Activated CD8-positive, alpha-beta memory T cell treated with anti-CD3 and anti-CD28 coated beads for 4 hours (primary cell): ENCODE results near the gene NUDT2.
"Not testable (repeated sequence)": the region's sequence is repeated elsewhere in the genome, so short reads cannot be mapped to it uniquely, and the experiment has no call there.

Experiments used
- DNase-seq, 2 donors: peaks; one replicate each; pipeline ENCODE4 v3.0.0-alpha.2; 2020; ENCODE audit warnings: low read depth in 2 of 2

NUDT2 gene

DNA sequence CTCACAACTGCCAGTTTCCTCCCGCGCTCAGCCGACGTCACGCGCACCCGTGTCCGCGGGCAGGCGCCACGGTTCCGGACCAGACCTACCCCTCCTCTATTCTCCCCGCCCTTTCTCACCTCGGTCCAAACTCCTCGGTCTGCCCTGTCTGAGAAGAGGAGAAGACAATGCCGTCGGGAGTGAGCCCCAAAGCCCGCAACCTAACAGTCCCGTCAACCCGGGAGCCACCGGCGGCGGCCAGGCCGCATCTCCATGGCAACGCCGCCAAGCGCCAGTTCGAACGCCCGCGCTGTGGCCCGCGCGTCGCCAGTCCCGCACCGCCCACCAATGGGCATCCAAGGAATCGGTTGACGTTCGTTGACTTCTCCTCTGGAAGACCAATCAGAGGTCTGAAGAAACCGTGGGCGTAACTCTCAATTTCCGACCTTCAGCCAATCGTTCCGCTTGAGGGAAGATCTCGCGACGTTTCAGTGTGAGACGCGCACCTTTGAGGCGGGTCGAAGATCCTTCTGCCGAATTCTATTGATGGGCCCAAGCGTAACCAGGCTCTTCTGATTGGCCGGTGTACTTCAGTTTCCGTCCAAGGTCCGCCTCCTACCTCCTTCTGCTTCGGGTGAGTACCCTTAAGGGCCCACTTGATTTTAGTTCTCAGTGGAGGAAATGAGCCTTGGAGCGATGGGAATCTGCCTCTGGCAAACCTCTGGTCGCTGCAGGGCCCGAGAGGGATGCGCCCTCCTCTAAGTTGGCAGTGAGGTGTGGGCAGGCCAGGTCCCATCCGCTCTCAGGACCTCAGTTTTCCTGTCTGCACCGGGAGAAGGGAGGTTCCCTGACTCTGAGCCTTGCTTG, at the start of gene NUDT2, which contains the start of gene KIF24:
NUDT2 (plus strand) TSS at position 583 of the 846 bp plus-strand sequence. CDS start 9,471 bp downstream, outside the sequence.
KIF24 (minus strand) TSS at position 282 of the 846 bp plus-strand sequence. CDS start 17,922 bp downstream, outside the sequence.
- DNase-seq: peak; percentile 89 to 94

DNA sequence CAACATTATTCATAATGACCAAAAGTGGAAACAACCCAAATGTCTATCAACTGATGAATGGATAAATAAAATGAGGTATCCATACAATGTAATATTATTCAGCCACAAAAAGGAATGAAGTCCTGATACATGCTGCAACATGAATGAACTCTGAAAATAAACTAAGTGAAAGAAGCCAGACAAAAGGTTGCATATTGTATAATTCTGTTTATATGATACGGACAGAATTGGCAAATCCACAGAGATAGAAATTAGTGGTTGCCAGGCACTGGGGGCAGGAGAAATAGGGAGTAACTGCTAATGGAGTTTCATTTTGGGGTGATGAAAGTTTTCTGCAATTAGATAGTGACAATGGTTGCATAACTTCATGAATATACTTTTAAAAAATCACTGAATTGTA, 47.3 kb upstream of the NUDT2 start:
- DNase-seq: no peak

DNA sequence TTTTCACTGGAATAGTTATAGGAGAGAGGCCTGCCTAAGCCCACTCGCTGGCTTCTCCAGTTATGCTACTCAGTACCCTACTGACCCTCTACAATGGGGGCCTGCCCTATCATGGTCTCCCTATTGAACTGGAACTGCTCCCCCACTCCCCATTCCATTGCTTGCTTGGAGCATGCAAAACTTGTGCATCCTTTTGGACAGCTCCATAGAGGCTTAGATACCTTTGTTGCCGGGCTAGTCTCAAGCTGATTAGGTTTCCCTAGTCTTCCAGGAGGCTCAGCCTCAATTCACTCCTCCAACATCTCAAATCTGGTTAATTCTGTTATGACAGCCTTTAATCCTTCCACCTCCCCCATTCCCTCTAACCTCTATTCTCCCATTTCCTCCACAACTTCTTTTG, 40.2 kb upstream of the NUDT2 start:
- no peak for DNase-seq

DNA sequence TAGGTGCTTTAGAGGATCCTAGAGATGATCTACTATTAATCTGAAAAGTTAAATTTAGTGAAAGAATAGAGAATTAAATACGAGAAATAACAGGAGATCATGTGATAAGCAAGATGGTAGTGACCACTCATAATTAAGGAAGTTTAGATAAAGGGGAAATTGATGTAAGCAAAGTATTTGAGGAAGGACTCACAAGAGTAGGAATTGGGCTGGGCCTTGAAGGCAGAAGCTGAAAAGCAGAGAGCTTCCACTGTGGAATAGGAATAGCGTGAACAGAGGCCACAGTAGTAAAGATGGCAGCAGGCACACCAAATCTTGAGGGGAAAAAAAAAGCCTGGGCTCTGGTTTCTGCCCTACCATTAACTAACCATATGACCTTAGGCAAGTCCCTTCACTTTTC, 38.3 kb upstream of the NUDT2 start:
- DNase-seq: no peak

DNA sequence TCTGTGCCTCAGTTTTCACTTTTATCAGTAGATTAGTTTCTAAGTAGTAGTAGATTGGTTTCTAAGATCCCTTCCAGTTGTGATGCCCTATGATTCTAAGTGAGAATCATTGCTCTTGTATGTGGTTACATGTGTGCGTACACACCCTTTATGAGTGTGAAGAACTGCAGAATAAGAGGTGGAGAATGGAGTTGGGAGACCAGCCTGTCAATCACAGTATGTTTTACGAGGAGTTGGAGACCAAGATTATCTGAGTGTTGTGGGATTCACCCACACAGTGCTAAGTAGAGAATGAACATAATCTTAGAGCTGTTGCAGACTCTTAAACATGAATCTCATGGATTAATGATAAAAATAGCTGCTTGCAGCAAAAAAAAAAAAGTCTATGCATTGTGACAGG, 37.9 kb upstream of the NUDT2 start:
- no peak for DNase-seq

DNA sequence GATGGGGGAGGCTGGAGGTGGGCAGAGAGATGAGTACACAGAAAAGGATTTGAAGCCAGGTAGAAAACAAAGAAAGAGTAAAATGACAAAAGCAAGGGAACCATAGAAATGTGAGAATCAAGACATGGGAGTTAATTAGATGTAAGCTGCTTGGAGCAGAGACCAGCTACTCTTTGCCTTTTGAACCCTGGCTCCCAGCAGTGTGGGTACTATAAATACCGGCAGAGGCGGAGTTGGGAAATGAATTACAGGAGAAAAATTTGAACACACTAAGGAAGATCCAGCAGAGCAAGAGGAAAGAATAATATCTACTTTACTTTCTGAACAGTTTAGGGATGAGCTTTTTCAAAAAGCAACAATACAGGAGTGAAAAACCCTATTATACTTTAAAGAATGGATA, 36.8 kb upstream of the NUDT2 start:
- no peak for DNase-seq

DNA sequence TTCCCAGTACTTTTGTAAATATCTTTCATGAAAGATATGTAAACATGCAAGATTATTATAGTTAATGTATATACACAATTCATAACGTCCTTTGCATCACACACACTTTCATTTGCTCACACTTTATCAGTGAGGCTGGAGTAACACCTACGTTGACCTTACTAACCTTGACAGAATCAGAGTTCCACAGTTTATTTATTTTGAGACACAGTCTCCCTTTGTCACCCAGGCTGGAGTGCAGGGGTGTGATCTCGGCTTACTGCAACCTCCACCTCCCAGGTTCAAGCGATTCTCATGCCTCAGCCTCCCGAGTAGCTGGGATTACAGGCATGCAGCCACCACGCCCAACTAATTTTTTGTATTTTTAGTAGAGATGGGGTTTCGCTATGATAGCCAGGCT, 28.3 kb upstream of the NUDT2 start:
- not testable (repeated sequence) for DNase-seq

DNA sequence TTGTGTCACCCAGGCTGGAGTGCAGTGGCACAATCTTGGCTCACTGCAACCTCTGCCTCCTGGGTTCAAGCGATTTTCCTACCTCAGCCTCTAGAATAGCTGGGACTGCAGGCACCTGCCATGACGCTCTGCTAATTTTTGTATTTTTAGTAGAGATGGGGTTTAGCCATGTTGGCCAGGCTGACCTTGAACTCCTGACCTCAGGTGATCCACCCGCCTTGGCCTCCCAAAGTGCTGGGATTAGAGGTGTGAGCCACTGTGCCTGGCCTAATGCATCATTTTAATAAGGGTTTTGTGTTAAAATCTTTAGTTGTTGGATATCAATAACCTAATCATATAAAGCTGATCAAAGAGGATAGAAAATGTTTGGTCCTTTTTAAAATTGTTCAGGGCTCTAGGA, 21.1 kb upstream of the NUDT2 start:
- not testable (repeated sequence) for DNase-seq

DNA sequence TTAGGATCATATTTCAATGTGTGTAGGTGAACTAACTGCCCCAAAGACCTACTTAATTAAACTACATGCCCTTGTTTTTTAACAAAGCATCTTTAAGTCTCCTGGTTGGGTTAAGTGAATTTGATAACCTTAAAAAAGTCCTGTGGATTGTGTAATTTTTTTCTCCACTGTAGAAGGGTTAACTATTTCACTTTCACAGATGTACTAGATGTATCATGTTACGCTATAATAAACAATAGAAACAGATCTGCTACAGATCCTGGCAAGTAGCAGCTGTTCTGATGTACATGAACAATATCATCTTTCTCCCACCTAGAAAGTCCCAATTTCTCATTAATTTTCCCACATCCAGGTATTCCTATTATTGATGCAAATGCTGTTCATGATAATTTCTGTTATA, 19.2 kb upstream of the NUDT2 start:
- no peak for DNase-seq

DNA sequence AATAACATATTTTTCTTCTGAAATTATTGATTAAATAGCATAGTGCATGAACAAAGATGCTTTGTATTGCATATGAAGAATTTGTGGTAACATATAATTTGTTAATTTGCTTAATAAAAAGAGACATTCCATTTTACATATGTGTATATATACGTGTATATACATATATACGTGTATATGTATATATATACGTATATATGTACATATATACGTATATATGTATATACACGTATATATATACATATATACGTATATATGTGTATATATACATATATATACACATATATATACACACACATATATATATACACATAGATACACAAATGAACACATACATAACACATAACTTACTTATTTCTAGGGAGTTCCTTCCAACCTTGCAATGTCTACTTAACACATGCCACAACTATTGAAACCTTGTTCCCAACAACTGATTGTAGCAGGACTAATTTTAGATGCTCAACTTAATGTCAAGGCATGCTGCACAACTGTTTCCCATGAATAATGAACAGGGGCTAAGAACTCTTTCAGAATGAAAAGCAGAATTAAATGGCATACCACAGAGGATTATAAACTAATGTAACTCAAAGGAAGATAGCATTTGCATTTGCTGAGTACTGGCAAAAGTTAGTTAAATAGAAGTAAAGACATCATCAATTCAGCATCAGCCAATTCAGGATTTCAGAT, 17.7 kb upstream of the NUDT2 start:
- DNase-seq: no peak

DNA sequence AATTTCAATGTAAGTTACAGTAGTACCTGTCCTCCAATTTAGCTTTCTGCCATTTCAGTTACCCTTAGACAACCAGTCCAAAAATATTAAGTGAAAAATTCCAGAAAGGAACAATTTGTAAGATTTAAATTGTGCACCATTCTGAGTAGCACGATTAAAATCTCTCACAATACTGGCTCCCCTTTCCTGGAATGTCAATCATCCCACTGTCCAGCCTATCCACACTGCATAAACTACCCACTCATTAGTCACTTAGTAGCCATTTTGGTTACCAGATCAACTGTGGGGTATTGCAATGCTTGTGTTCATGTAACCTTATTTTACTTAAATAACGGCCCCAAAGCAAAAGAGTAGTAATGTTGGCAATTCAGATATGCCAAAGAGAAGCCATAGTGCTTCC, 11.9 kb upstream of the NUDT2 start:
- no peak for DNase-seq

DNA sequence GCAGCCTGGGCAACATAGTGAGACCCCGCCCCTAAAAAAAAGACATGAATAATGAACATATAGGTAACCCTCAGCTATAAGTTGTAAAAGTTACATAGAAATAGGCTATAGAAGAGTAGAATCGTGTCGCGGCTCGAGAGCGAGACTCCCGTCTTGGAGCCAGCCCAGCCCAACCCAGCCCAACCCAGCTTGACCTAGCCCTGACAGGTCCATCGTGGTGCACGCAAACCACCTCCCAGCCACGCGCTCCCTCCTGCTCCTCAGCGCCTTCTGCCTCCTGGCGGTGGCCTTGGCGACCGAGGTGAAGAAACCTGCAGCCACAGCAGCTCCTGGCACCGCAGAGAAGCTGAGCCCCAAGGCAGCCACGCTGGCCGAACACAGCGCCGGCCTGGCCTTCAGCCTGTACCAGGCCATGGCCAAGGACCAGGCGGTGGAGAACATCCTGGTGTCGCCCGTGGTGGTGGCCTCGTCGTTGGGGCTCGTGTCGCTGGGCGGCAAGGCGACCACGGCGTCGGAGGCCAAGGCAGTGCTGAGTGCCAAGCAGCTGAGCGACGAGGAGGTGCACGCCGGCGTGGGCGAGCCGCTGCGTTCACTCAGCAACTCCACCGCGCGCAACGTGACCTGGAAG, 11.1 kb upstream of the NUDT2 start:
- DNase-seq: no peak

DNA sequence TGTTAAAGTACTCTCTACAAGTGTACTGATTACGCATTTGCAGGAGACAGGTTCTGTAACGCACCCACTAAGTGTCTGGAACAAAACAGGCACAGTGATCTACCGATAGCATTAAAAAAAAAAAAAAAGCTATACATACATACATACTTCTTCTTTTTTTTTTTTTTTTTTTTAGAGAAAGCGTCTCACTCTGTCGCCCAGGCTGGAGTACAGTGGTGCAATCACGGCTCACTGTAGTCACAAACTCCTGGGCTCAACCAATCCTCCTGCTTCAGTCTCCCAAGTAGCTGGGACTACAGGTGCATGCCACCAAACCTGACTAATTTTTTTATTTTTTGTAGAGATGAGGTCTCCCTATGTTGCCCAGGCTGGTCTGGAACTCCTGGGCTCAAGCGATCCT, 7.9 kb upstream of the NUDT2 start:
- DNase-seq: no peak

DNA sequence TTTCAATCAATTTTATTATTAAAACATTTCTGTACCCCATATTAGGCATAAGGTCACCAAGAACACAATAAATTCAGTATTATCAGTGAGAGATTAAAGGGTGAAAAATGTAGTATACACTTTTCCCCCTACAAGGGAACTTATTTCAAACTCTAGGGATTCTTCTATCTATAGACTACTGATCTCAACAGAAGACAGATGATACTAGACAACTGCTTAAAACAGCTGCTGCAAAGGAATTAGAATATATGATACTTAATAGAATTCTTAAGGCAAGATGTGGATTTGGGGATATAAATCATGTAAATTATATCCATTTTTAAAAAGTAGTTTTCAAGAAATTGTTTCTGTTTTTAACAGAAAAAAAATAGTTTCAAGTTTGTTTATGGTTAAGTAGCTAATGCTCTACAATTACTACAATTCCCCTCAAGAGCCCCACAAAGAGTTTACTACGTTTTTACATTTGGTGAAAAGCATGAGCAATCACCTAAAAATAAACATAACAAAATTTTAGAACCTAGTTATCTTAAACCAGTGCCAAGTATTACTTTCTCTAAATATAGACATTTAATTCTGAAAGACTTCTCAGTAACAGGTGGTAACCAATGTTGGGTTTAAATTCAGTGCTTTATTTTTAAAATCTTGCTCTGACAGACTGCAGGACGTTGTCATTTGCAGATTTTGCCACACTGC, 6.3 kb upstream of the NUDT2 start:
- DNase-seq: no peak

DNA sequence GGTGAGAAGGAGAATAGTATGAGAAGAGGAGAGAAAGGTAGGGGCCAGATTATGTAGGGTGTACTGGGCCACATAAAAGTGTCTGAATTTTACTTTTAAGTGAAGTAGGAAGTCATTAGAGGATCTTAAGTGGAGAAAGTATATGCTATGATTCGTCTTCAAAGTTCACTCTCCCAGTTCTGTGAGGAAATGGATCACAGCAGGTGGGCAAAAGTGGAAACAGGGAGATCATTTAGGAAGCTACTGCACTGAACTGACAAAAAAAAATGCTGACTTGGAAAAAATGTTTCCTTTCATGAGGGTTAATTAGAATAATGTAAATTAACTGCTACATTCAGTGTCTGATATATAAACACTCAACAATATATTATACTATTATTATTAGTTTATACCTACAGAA, 2.7 kb upstream of the NUDT2 start:
- DNase-seq: no peak

DNA sequence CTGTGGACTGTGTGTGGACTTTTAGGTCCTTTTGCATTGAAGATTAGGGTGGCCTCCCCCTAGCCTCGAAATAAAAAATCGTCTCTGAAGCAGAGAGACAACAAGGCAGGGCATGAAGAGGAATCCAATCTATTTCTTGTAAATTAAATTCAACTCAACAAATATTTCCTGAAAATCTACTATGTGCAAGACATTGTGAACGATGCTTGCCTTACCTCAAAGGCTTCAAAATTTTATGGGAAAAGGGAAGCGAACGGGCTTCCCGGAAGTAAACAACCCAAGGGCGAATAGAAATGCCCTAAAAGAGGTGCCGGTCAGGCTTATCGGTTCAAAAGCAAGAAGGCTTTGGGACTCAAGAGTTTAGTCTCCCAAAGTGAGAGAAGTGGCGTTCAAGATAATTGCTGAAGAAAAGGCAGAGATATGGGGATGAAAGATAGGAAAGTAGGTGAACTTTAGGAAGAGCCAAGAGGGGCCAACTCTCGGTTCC, 826 bp upstream of the NUDT2 start:
- DNase-seq: no peak

DNA sequence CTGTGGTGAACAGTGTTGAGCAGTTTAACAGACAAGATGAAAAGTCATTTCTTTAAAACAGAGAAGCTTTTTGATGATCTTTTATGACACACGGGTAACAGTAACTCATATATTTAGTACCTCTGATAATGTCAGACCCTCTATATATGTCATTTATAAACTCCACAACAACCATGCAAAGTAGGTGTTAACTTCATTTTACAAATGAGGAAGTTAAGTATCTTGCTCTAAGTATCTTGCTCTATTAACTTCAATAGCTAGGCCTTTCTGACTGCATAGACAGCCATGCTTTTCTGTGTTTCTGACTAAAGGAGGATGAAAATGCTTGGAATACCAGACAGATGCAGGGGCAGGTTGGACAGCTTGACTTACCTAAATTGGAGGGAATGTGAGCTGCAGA, 1.8 kb downstream of the NUDT2 start:
- no peak for DNase-seq

DNA sequence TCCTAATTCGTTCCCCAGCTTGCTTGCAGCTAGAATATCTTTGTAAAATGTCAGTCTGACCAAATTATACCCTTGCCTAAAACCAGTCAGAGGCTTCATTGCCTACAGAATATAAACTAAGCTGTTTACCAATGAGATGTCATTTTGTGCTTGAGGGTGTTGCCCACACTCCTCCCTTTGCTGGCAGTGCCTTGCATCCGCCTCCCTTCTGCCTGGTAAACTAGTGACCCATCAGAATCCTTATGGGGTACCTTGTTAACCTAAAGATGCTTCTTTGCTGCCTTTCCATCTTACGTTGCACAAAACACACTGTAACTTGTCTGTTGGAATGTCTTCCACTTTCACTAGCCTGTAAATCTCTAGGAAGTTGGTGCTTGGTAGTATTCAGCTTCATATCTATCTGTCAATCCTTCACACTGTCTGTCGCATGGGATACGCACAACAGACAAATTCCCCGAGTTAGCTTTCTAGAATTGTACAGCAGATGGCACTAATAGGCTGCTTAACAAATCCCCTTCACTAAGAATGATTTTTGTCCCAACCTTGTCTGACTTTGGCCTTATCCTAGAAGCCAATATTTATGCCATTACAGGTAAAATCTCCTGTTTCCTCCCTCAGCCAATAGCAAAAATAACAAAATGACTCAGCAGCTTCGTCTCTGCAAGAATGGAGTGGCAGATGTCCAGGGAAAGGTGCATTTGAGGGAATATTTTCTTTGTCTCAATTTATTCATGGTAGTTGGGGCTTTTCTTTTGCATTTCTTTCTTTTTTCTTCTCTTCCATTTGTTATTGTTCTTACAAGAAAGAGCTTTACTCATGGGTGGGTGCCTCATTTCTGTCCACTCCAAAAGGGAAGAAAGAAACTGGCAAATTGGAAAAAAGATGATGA, 3.0 kb downstream of the NUDT2 start:
- no peak for DNase-seq

DNA sequence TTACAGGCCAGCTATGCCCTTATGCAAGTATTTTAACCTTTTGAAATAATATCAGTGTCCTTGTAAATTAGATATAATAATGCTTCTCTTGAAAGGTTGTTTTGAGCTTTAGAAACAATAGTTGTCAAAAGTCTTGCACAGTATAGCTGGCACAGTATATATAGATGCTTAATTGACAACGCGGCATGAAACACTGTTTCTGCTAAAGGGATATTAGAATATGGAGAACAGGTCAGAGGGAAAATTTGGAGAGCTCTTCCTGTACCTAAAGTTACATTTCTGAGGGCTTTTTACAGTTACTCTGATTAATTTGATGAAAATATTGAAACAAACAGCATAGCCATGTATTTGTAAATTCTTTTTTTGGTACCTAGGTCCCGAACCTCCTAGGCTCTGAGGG, 4.5 kb downstream of the NUDT2 start:
- DNase-seq: no peak

DNA sequence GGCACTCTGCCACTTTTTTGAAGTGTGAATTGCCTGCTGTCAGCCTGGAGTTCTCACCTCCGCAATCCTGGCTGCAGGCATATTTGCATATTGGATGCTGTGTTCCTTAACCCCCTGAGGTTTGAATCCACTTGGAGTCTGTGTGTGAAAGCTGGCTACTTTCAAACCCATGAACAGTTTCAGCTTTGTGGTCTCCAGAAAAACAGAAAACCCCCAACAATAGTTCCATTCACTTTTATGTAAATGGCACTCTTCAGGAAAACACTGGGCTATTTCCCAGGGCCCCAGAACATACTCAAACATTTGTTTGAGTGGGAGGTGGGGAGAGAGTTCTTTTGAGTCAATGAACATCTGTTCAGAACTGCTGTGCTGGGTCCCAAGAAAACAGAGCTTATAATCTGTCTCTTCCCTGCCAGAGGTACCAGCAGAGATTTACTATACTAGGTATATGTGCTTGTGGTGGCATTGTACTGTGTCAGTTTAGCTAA, 5.0 kb downstream of the NUDT2 start:
- no peak for DNase-seq

DNA sequence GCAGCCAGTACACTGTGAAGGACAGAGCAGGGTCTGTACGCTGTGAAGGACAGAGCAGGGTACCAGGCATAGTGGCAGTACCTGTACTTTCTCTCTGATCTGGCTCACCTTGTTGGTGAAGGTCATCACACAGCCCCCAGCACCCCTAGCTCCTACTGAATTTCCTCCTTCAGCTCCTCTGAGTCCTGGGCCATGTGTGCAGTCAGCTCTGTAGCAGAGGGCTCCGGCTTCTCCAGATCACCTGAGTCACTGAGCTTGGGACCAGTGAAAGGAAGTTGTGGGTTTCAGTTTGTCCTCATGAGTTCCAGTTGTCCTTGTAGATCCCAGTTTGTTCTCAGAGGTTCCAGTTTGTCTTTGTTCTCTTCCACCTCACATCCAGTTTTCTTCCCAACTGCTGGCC, 5.5 kb downstream of the NUDT2 start:
- DNase-seq: no peak
